SHP77 treated with DMSO at 0.1 percent for 48 hours (cell line): Measurements from ENCODE around the gene SNX24.
"Not testable (repeated sequence)": the region's sequence is repeated elsewhere in the genome, so short reads cannot be mapped to it uniquely, and the experiment has no call there.

ENCODE experiments used
- DNase-seq: peaks from one replicate; lab custom pipeline; 2025; lab: John Stamatoyannopoulos, UW

Gene SNX24

DNA sequence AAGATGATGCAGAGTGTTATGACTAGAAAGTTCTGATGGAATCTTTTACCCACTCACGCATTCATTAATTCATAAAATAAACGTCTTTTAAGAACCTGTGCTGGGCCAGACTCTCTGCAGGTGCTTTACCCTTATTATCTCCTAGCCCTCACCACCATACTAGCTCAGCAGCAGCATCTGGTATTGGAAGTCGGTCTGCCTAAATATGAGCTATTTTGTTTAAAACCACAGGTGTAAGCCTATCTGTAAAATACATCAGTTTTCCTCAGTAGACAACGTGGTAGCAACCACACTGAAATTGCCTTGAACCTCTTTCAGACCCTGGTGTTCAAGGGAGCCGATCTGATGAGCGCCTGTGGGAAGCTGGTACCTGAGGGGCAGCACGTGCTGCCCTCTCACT, 121.7 kb downstream of the SNX24 start:
- no peak for DNase-seq

DNA sequence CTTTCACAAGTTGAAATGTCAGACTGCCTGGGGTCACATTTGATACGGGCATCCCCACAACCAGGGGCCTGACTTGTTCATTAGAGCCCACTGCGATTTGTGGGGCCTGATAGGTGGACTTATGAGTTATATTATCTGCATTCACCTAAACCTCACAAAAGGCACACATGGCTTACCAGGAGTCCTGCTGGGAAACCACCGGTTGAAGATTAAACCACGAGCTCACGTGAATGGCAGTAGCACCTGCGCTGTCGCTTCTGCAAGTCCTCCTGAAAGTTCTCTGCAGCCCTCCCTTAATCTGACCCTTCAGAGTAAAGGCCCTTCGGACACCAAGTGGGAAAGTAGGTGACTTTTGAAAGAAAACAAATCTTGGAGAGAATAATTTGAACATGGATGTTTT, 122.2 kb downstream of the SNX24 start:
- no peak for DNase-seq

- not testable (repeated sequence) for DNase-seq
Measured at GRCh38 chr5:122968056-122968455, 122.6 kb downstream of the SNX24 start.

DNA sequence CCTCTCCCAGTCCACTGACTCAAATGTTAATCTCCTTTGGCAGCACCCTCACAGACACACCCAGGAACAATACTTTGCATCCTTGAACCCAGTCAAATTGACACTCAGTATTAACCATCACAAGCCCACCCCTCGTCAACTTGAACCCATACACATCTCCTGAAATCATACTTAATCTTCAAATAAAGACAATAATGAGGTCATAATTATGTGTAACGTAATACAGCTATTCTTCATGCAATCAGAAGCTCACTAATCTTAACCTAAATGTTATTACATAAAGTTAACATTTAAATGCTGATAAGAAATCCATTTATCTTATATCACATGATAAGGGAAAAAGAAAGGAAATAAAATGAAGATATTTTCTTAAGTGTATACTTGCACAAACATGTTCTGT, 125.9 kb downstream of the SNX24 start:
- DNase-seq = no peak

DNA sequence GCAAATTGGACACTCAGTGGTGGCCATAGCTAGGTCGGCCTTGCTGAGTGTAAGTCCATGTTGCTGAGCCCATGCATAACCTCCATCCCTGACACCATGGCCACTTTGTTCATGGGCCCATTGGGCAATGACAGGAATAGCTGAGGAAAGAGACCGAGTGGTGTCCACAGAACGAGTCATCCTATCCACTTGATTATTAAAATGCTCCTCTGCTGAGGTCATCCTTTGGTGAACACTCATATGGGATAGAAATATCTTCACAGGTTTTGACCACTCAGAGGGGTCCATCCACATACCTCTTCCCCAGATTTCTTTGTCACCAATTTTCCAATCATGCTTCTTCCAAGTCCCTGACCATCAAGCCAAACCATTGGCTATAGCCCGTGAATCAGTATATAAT, 127.5 kb downstream of the SNX24 start:
- no peak for DNase-seq

- not testable (repeated sequence) for DNase-seq
Measured at GRCh38 chr5:122973759-122974158, 128.3 kb downstream of the SNX24 start.

DNA sequence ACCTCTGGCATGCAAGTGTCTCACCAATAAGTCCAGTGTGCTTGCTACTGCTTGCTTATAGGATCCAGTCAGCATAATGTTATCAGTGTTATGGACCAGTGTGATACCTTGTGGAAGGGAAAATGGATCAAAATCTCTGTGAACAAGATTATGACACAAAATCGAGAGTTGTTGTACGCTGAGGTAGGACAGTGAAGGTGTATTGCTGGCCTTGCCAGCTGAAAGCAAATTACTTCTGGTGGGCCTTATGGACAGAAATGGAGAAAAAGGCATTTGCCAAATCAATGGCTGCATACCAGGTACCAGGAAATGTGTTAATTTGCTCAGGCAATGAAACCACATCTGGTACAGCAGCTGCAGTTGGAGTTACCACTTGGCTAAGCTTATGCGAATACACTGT, 128.8 kb downstream of the SNX24 start:
- DNase-seq = not testable (repeated sequence)

DNA sequence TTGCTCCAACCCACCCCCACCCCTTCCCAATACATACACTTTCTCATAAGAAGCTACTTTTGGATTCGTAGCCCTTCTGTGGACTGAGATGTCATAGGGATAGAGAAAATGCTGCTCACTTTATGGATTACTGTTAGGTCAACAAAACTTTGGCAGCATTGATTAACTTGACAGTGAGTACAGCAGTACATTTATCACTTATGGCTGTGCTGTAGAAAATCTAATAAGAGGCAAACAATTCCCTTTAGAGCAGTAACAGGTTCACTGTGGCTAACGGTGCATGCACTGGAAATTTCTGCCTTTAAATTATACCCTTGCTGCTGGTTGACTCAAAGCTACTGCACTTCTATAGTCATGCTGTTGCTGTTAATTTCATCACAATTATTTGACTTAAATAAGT, 131.9 kb downstream of the SNX24 start:
- no peak for DNase-seq

GRCh38 chr5:122978068-122978467, 132.7 kb downstream of the SNX24 start:
- DNase-seq = no peak

- DNase-seq = no peak
Measured at GRCh38 chr5:122978644-122979297, 133.4 kb downstream of the SNX24 start.

GRCh38 chr5:122981846-122982245, 136.4 kb downstream of the SNX24 start:
- DNase-seq = no peak

- DNase-seq = no peak
Measured at GRCh38 chr5:122982376-122982775, 137.0 kb downstream of the SNX24 start.

DNA sequence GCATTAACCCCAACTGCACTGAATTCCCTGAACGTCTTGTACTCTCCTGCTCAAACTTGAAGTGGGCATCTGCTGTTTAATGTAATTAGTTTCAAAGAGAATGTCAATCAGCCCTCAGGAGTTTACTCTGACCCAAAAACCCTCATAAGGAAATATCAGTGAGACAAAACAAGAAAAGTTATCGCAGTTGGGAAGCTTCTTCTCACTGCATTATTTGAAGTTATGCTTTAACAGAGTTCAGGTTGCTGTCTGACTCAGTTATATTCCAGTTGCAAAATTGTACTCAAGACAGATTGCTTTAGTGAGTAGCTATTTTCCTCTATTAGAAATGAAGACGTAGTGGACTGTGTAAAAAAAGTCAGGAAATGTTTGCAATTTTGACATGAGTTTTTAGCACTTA, 139.0 kb downstream of the SNX24 start:
- no peak for DNase-seq

DNA sequence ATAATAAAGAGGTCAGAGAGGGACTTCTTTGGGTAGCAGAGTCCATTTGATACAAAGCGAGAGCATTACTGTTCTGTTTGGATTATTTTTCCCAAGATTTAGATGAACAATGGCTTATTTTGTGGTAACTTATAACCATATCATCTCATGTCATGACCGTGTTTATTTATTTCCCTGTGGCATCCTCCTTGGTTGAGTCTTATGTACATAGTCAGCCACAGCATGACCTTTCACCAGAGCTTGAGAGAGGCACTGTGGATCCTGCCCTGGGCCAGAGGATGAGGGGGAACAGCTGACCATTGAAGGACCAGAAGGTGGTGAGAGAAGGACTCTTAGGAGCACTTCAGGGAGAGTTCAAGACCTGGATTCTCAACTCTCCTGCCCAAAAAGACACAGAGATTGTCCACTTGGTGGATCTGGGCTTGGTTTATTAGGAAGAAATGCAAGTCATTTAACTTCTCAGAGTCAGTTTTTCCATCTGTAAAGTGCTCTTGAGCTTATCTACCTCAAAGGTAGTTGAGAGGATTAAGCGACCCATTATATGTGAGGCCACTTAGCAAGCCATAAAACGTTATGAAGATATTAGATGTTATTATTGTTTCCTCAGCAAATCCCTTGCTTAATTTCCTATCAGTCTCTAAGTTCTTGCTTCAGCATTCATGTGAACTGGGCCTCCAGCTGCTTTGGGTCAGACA, 139.7 kb downstream of the SNX24 start:
- DNase-seq = no peak

DNA sequence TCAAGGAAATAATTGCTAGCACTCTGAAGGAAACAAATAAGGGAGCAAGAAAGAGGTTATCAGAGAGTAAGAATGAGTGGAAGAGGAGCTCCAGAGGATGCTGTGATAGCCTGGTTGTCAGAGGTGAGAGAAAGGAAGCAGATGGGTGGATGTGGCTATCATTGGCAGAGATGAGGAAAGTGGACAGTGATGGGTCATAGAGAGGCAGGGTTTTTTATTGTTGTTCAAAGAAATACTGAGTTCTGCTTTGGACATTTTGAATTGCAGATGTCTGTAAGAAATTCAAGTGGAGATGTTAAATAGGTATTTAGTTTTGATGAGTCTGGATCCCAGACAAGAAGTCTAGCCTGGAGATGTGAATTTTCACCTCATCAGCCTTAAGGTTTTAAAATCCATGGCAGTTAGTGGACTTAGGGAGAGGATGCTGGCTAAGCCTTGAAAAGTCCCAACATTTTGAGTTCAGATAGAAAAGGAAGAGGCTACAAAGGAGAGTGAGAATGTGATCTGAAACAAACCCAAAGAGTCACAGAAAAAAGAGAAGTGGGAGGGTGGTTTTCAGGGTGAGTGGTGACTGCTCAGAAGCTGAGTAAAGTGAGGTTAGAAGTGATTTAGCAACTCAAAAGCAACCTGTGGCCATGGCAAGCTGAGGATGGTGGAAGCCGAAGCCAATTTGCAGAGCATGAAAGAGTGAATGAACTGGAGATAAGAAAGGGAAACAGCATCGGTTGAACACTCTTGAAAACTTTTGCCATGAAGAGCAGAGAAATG, 140.7 kb downstream of the SNX24 start:
- no peak for DNase-seq

- DNase-seq = no peak
Measured at GRCh38 chr5:122996091-122996490, 150.7 kb downstream of the SNX24 start.

DNA sequence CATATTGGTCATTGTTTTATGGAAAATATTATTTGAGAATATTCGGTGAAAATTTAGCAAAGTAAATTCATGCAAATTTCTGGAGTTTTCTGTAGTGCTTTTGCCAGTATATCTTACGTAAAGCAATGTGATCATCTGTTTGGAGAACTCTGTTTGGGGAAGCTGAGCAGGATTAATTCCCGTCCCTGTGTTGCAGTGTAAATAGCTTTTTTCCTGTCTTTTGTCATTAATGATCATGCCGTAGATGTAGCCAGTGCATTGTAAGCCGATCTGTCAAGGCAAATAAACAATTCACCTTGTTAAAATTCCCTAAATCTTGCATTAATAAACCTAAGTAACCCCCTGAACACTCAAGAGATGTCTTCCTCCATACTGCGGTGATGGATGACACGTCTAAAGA, 151.9 kb downstream of the SNX24 start:
- peak; percentile 60 for DNase-seq

GRCh38 chr5:122999947-123000563, 154.6 kb downstream of the SNX24 start:
- no peak for DNase-seq

GRCh38 chr5:123000731-123001130, 155.3 kb downstream of the SNX24 start:
- peak; percentile 74 for DNase-seq

GRCh38 chr5:123001808-123002207, 156.4 kb downstream of the SNX24 start:
- no peak for DNase-seq

GRCh38 chr5:123007182-123007581, 161.8 kb downstream of the SNX24 start:
- DNase-seq = no peak

DNA sequence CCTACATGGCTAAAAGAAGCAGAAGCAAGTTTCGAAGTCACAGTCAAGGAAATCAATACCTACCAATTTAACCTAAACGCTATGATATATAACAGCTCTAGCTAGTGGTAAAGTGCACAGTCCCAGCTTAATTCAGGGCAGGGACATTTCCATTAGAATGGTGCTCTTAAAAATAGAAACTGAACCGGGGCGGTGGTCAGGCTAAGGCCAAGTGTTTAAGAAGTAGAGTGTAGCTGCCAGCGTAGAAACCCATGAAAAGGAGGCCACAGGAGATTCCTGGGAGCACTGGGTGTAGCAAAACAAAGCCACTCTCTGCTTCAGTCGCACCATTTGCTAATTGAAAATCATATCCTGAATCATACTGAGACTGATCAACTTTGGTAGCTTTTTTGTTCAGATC, 162.3 kb downstream of the SNX24 start:
- no peak for DNase-seq

- no peak for DNase-seq
Measured at GRCh38 chr5:123012321-123012720, 166.9 kb downstream of the SNX24 start.
